OCI-M1 (cell line): ENCODE data around the gene GRIA4.
"Not testable (repeated sequence)": the region's sequence is repeated elsewhere in the genome, so short reads cannot be mapped to it uniquely, and the experiment has no call there.

Source experiments
- DNase-seq: peaks from one replicate; lab custom pipeline; 2025; lab: John Stamatoyannopoulos, UW

Gene GRIA4

DNA sequence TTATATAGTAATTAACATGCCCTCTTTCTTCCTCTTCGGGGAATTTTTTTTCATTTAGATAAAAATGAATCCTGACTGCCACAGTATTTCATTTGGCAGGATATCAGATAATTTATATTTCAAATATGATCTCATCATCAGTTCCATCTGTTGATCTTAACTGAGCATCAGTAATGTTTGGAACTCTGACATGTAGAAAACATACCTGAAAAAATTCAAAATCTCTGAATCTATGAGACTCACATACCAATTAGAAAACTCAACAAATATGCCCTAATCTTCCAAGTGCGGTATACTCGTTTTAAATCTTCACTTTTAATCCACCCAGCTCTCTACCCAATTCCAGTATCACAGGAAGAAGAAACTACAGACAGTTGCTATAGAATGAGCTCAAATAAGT lies 250.2 kb downstream of the GRIA4 start:
- no peak for DNase-seq

DNA sequence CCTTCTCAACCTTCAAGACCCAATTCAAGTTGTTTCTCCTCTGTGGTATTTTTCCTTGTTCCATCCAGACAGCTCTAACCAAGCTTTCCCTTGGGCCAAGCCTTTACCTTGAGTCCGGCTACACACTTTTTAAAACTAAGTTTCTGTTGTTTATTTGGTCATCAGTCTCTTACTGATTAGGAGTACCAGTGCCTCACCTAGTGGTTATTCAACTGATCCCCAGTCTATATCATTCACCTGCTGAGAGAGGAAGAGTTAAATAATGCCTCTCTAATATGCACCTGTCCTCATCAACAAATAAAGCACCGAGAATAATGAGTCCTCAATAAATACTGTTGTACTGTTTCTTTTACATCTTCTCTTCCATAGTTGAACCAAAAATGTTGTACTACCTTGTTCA lies 251.4 kb downstream of the GRIA4 start:
- DNase-seq: no peak

DNA sequence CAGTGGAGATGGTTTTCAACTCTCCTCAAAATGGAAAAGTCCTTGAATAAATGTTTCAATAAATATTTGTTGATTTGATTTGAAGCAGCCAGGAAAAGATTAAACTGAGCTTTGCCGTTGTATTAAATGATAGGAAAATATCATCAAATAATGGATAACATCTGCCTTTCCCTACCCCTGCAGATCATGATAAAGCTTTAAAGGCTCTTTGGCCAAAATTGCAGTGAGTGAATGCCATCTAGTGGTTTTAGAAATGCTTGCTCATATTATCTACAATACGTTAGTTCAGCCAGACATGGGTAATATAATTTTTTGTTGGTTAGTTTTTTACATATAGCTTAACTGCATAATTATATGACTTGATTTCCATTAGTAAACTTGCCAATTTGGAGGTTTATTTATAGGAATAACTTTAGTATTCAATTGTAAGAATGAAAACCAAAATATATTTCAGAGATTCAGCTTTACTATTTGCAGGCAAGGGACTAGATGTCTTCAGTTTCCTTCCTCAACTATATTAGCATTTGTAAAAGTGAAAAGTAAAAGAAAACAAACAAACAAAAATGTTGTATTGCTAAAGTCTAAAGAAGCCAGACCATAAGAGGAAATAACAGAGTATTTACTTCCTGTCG lies 253.0 kb downstream of the GRIA4 start:
- peak; percentile 30 for DNase-seq

DNA sequence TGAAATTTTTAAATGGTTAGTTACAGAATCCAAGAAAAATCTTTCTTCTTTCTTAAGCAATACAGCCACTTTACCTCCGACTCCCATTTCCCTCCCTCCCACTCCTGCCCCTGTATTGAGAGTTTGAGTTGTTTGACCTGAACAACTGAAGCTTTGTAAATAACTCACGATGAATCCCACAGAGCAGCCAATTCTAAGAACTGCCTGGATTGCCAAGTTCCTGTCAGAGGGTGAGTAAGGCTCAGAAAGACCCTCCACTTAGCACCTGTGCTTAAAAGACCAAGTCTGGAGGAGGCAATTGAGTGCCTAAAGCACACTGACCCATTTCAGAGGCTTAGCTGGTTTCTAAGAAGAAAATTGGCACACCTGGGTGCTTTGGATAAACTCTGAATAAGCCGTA lies 253.7 kb downstream of the GRIA4 start:
- no peak for DNase-seq

DNA sequence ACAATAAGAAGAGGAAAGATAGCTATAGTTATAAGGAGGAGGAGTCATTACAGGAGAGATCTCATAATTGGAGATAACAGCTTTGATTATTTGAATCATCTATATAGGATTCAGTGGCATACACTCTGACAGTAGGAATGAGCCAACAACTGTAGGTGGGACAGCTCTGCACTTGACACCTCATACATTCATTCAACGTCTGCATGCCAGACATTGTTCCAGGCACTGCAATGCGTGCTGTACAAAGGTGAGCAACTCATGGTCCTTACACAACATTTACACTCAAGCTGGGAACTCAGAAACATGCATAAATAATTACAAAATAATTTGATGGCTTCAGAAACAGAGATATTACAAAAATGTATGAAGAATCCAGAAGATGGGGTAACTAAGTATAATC lies 257.9 kb downstream of the GRIA4 start:
- DNase-seq: no peak

DNA sequence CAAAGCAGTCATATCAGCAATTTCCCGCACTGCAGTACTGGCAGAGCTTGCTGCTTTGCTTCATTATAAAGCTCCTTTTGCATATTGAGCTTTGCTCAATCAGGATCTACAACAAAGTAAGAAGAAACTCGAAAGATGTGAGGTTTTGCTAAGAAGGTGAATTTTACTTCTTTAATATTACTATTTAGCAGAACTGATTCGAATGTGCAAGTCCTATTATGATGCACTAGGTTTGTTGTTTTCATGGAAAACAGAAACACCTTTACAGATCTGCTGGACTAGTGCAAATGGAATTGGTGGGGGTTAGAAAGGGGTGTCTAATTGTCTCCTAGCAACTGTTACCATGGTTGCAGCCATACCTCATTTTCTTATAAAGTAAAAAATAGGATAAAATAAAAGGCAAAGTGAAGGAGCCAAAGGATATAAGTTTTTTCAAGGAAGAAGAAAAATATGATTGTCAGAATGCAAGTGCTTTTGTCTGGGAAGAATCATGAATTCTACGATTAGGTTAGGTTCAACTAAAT lies 259.0 kb downstream of the GRIA4 start:
- DNase-seq: no peak

DNA sequence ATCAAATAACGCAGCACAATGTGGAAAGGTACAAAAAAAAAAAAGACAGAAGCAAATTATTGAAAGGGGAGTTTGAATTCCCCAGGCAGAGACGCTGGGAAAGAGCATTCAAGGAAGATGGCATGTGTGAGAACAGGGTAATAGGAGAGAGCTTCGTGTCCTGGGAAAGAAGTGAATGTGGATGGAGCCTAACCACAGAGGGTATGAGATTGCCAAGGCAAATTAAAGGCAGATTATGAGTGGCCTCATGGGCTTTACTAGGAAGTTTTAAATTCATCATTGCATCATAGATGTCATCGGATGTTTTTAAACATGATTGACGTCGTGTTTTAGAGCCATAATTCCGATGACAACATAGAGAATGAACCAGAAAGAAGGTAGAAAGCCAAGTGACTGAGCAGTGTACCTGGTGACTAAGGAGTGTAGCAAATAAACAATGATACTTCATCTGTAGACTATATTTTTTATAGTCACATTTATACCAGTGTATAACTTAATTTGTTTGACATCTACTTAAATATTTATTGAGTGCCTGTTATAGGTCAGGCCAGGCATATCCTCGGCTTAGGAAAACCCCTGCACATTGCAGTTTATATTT lies 260.7 kb downstream of the GRIA4 start:
- DNase-seq: no peak

DNA sequence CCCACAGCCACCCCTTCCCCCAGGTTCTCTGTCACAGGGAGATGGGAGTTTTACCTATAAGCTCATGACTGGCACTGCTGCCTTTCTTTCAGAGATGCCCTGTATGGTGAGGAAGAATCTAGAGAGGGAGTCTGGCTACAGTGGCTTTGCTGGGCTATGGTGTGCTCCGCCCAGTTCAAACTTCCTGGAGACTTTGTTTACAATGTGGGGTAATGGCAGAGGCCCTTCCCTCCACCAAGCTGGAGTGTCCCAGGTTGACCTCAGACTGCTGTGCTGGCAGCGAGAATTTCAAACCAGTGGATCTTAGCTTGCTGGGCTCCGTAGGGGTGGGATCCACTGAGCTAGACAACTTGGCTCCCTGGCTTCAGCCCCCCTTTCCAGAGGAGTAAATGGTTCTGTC lies 268.6 kb downstream of the GRIA4 start:
- DNase-seq: no peak

DNA sequence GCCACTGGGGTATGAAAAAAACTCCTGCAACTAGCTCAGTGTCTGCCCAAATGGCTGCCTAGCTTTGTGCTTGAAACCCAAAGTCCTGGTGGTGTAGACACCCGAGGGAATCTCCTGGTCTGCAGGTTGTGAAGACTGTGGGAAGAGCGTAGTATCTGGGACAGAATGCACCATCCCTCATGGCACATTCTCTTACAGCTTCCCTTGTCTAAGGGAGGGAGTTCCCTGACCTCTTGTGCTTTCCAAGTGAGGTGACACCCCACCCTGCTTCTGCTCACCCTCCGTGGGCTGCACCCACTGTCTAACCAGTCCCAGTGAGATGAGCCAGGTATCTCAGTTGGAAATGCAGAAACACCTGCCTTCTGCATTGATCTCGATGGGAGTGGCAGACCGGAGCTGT lies 269.1 kb downstream of the GRIA4 start:
- DNase-seq: not testable (repeated sequence)

DNA sequence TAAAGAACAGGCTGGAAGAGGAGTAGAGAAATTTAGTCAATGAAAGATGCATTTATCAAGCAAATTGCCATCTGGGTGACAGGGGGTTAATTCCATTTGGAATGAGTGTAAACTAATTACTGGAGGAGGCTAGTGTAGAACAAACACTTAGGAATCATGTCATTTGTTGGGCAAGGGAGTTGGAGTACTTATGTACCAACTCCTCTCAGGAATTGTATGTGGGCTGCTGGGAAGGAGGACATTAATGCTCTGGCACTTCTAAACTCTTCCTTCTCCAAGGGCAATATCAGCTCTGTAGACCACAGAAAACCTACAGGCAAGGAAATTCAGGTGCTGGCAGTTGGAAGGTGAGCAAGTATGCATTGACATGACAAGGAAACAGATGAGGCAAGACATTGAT lies 271.2 kb downstream of the GRIA4 start:
- no peak for DNase-seq

DNA sequence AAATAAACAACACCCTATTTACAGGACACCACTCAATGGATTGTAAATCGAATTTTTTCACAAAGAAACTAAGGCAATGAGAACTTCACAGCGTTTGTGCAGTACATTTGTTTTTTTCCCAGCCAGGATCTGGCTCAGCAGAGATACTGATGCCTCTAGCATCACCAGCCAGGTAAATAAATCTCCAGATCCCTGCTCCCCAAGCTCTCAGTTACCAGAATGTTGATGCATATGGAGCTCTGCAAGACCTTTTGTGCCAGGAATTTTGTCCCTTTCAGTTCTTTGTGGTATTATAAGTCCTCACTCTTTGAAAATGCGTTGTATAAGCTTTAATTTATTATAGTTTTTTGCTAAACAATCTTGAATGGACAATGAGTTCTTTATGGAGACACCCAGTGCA lies 274.6 kb downstream of the GRIA4 start:
- no peak for DNase-seq

DNA sequence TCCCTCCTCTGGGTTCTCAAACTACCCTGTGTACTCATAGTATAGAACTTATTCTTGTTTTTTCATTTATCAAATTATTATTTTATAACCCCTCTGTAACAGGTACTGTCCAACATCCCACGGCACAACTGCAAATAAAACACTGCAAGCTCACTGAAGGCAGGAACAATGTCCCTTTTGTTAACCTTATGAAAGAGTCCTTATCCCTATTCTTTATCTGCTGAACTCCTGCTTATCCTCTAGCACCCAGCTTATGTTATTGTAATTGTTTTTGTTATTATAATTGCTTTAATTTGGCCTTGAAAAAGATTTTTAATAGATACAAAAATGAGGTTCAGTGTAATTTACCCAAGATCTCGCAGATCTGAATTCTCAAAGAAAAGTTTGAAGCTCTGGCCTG lies 281.8 kb downstream of the GRIA4 start:
- no peak for DNase-seq

DNA sequence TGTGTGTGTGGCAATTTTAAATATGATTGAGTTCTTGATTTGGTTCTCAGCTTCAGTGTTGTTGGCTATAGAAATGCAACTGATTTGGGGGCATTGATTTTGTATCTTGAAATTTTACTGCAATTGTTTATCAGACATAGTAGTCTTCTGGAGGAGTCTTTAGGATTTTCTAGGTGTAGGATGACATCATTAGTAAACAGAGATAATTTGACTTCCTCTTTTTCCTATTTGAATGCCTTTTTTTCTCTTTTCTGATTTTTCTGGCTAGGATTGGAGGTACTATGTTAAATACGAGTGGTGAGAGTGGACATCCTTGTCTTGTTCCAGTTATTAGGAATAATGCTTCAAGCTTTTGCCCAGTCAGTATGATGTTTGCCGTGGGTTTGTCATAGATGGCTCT lies 287.3 kb downstream of the GRIA4 start:
- peak; percentile 0 for DNase-seq

DNA sequence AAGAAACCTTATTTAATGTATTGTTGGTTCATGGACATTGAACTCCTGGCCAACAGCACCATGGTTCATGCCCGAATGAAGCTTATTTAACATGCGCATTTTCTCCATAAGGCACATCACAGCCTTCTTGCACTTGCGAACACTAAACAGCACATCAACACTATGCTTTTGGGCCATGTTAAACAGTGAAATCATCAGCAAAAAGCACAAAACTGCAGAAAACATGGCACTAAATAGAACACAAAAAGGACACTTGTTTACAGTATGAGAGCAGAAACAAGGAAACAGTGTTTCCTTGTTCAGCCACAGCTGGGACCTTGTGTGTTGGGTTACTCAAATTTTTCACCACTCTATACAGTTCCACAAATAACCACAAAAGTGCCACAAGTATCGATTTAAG lies 289.9 kb downstream of the GRIA4 start:
- no peak for DNase-seq

DNA sequence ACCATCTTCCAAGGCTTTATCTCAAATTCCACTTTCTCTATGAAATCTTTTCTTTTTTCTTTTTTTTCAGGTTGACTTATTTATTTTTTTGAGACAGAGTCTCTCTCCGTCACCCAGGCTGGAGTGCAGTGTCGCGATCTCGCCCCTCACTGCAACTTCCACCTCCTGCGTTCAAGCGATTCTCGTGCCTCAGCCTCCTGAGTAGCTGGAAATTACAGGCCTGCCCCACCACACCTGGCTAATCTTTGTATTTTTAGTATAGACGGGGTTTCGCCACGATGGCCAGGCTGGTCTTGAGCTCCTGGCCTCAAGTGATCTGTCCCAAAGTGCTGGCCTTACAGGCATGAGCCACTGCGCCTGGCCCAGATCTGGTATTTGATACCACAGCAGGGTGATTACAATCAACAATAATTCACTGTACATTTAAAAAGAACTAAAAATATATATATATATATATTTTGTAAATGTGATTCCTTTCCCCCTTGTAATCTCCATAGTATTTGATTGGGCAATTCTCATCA lies 290.7 kb downstream of the GRIA4 start:
- no peak for DNase-seq

DNA sequence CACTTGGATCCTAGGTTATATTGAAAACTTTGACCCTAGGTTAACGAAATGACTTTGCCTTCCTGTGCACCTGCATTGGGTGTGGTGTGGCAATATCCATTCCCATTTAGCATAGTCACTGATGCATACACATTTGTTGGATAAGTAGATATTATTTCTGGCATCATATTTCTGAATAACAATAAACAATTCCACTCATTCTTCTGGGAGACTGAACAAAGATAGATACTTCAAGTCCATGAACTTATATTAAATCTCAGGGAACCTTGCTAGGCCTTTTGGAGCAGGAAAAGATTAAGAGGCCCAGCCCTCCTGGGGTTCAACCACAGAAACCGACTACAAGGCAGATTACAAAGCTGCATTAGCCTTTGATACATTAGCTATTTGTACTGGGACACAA lies 293.2 kb downstream of the GRIA4 start:
- DNase-seq: no peak

DNA sequence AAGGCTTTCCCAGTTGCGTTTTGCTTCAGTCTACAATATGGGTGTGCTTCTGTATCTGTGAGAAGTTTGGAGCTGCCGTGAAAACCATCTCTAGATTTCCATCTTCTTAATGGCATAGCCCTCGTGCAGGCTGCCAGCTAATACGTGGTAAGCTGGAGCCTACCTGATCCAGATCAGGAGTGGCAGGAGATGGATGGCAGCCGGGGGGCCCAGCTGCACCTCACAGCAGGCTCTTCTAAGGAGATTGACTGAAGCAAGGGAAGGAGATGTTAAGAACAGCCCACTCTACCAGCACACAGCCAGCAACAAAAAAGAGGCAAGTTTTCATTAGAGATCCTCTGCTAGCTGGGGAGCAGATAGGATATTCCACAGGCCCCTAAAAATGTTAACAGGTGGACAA lies 296.6 kb downstream of the GRIA4 start:
- no peak for DNase-seq

DNA sequence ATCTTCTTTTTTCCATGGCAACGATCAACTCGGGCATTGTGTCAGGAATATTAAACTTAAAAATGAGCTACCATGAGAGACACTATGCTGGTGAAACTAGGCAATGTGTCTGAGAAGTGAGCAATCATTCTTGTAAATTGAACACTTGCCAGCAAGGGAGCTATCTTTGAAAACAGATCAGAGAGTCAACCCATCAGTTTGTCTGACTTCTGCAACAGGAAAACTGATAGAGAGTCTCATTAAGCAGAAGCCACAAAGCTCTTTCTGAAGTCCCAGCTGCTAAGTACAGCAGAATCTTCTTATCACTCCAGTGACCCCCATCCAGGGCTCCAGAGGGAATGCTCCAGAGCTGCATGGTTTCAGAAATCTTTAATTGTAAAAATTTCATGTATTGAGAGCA lies 297.4 kb downstream of the GRIA4 start:
- peak; percentile 3 for DNase-seq

DNA sequence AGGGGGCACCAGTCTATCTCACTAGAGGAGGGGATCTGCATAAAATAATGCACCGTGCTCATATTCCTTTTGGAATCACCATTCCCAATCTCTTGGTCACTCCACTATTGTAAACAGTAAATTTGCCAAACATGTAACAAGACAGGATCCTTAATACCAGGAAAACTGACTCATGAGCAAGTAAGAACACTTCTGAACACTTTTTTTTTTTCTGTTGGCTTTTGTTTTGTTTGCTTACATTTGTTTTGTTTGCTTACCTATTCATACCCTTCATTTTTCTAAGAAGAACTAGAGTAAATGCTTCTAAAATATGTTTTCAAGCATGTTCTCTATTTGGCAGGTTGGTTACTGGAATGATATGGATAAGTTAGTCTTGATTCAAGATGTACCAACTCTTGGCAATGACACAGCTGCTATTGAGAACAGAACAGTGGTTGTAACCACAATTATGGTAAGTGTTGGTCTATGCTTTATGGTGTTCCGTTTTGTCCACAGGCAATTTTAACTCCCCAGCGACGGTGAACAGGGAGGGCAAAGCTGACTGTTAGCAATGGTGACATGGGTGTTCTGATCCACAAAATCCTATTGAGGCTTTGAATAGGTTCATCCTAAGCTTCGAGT lies 300.3 kb downstream of the GRIA4 start:
- no peak for DNase-seq

DNA sequence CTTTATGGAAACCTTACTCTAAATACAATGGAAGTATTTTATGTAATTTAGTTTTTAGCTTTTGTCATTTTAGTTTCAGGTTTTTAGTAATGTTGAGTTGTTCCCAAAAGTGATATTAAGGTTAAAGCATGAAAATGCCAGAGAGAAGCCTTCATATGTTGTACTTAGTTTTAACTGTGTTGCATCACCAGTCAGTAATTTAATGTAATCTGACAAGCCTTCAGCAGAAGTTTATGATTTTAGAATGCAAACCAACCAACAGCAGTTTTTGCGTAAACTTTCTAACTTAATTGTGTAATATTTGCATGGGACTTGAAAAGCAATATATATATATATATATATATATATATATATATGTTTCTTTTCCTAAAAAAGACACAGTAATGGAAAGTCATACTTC lies 301.6 kb downstream of the GRIA4 start:
- no peak for DNase-seq

DNA sequence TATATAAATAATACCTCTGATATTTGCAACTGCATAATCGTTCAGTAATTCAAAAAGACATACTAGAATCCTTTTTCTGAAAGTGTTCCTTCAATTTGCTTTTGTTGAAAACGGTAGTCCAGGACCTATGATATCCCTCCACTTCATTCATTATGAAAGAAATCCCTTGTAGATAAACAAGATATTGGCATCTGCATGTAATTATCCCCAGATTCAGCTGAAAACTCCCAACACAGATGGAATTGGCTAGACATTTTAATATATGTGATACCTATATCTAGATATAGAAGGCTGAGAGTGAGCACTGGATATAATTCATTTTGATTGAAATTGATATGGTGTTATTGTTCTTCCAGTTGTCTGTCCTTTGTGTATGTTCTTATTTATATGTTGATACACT lies 302.8 kb downstream of the GRIA4 start:
- DNase-seq: no peak

DNA sequence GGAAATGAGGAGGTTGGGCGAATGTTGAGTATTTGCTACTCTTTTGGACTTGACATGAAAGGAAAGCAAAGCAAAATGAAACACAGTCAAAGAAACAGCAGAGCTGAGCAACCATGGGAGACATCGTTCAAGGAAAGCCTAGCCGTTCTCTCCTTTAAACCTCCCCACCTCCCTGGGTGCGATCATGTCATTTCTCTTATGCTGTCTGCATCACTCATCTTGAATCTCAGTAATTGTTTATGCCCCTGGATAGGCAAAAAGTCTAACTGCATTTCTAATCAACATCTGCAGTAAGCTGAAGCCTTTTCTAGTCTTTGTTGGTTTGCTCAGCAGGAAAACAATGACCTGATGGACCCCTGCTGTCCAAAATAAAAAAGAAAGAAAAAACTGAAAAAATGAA lies 305.1 kb downstream of the GRIA4 start:
- no peak for DNase-seq

DNA sequence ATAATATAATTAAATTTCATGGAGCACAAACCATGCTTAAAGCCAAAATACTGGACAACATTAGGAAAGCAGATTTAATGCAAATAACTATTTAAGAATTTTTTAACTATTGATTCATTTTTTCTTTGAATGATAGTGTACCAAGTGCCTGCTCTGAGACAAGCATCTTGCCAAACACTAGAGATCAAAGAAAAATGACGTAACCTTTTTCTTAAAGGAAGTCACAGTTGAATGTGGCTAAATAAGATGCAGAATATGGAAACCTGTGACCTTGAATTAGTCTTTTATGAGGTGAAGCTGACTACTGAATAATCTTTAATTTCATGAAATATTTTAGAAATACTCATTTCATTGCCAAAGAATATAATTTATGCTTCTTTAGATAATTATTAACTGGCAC lies 308.2 kb downstream of the GRIA4 start:
- no peak for DNase-seq
